Right lobe of liver (tissue), 4 donors: ENCODE measurements around the gene TMOD1.

Experiments
- POLR2A ChIP-seq: fragments of 450-650 bp; IDR thresholded peaks from one replicate; pipeline ENCODE4 v1.6.1; 2017; ENCODE audit warnings: antibody characterized with exemption, mild to moderate bottlenecking
- TF ChIP-seq, protein P1 (sequence below), 4 donors: fragments of 200-600 bp in 3 of 4; fragments of 450-650 bp in 1 of 4; IDR thresholded peaks; one replicate each; pipeline versions ENCODE4 v1.5.1 to v1.8.0; 2016 to 2022; ENCODE audit warnings: antibody characterized with exemption in 4 of 4, mild to moderate bottlenecking in 2 of 4
- donor health status: DM: no; HTN: no; CAD: no.
- donor health status: DM: no; HTN: no; CAD: no.
- donor health status: DM: no; HTN: yes; CAD: no.

- TF ChIP-seq POLR2A: no peak
- TF ChIP-seq, protein P1, sequence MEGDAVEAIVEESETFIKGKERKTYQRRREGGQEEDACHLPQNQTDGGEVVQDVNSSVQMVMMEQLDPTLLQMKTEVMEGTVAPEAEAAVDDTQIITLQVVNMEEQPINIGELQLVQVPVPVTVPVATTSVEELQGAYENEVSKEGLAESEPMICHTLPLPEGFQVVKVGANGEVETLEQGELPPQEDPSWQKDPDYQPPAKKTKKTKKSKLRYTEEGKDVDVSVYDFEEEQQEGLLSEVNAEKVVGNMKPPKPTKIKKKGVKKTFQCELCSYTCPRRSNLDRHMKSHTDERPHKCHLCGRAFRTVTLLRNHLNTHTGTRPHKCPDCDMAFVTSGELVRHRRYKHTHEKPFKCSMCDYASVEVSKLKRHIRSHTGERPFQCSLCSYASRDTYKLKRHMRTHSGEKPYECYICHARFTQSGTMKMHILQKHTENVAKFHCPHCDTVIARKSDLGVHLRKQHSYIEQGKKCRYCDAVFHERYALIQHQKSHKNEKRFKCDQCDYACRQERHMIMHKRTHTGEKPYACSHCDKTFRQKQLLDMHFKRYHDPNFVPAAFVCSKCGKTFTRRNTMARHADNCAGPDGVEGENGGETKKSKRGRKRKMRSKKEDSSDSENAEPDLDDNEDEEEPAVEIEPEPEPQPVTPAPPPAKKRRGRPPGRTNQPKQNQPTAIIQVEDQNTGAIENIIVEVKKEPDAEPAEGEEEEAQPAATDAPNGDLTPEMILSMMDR (IDR thresholded peaks at IDR 0.05): no peak
Measured at GRCh38 chr9:97484134-97484533, 17.3 kb upstream of the TMOD1 start.
